ENCODE results near the gene DENND4C.

DNA sequence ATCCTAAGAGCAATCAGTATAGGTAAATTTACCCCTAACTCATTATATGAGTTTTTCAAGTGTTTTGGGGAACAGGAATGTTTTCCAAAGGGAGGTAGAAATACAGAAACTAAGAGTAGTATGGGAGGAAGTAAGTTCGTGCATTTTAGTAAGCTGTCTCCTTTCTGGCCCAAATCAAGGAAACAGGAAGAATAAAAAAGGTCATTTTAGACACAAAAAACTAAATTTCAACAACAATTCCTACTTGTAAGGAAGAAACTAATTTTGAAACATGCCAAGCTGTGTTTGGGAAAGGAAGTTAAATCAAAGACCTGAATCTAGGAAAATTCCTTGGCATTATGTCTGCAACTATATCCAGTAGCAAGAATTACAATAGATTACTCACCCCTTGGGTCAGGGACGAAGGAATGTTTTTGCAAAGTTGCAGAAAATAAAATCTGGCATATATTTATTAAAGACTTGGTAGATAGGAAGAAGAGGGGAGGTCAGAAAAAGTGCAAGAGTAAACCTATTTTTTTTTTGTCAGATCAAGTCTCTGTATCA, 156.1 kb downstream of the DENND4C start:
- TF ChIP-seq, protein P1, sequence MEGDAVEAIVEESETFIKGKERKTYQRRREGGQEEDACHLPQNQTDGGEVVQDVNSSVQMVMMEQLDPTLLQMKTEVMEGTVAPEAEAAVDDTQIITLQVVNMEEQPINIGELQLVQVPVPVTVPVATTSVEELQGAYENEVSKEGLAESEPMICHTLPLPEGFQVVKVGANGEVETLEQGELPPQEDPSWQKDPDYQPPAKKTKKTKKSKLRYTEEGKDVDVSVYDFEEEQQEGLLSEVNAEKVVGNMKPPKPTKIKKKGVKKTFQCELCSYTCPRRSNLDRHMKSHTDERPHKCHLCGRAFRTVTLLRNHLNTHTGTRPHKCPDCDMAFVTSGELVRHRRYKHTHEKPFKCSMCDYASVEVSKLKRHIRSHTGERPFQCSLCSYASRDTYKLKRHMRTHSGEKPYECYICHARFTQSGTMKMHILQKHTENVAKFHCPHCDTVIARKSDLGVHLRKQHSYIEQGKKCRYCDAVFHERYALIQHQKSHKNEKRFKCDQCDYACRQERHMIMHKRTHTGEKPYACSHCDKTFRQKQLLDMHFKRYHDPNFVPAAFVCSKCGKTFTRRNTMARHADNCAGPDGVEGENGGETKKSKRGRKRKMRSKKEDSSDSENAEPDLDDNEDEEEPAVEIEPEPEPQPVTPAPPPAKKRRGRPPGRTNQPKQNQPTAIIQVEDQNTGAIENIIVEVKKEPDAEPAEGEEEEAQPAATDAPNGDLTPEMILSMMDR (IDR thresholded peaks at IDR 0.05; ENCODE audit: insufficient read depth, low read length, poor library complexity, severe bottlenecking): no peak
- TF ChIP-seq EZH2phosphoT487 (conservative IDR thresholded peaks at IDR 0.05; ENCODE audit: low read length): no peak

All from SU-DHL-6 (cell line).